ENCODE data around the gene KPNB1.

The KPNB1 gene

GRCh38 chr17:47728214-47728877 lies 78.6 kb downstream of the KPNB1 start:
- DNase-seq (ENCODE audit: low read depth), result no peak

- DNase-seq (ENCODE audit: low read depth), result no peak
Measured at GRCh38 chr17:47729476-47729875, 79.8 kb downstream of the KPNB1 start.

GRCh38 chr17:47730681-47731080 lies 81.0 kb downstream of the KPNB1 start:
- no peak for DNase-seq (ENCODE audit: low read depth)

- DNase-seq (ENCODE audit: low read depth), result no peak
Measured at GRCh38 chr17:47731396-47731795, 81.7 kb downstream of the KPNB1 start.

GRCh38 chr17:47732399-47733046 lies 82.8 kb downstream of the KPNB1 start:
- DNase-seq (ENCODE audit: low read depth), result no peak

- DNase-seq (ENCODE audit: low read depth), result peak; percentile 79
Measured at GRCh38 chr17:47733047-47733673, 83.4 kb downstream of the KPNB1 start, which contains the start of gene TBX21. Gene TBX21 (plus strand): TSS chr17:47733236. CDS start chr17:47733455, 219 bp downstream.

GRCh38 chr17:47733674-47734410 lies 84.1 kb downstream of the KPNB1 start:
- DNase-seq (ENCODE audit: low read depth), result no peak

- no peak for DNase-seq (ENCODE audit: low read depth)
Measured at GRCh38 chr17:47735139-47735464, 85.4 kb downstream of the KPNB1 start.

Data from stimulated activated CD8-positive, alpha-beta memory T cell treated with anti-CD3 and anti-CD28 coated beads, Interleukin-12 subunit alpha, Interleukin-12 subunit beta, amount 100 ng/mL, for 1 hour (primary cell).